Activated T-helper 9 cell treated with anti-CD3 and anti-CD28 coated beads, Interleukin-2, amount 50 U/mL, for 16 hours (primary cell): ENCODE data around the gene ASCL5.

Experiments
- DNase-seq: peaks from one replicate; pipeline ENCODE4 v3.0.0-alpha.2; 2020; ENCODE audit warnings: low read depth

ASCL5 gene

DNA sequence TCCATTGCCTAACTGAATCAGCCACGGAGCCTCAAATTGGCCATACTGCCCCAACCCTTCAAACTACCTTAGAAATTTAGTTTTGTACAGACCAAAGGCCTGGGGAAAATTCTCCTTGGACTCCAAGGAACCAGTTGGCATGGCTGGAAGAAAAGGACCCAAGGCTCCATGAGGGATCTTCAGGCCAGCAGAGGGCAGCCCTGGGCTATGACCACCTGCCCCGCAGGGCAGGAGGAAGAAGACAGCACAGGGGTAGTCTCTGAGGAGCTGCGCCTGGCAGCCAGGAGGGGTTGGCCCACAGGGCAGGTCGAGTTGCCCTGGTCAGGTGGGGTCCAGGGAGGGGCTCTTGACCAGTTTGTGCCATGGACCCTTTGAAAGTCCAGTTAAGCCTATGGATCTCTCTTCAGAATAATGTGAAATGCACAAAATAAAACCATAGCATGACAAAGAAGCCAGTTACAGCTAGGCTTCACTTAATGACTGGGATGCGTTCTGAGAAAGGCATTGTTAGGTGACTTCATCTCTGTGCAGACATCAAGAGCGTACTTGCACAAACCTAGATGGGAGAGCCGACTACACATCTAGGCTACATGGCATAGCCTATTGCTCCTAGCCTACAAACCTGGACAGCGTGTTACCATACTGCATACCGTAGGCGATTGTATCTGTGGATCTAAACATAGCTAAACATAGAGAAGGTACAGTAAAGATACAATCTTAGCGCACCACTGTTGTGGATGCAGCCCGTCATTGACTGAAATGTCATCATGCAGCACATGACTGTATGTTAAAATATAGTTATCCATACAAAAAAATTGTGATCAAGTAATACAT lies 40.9 kb downstream of the ASCL5 start:
- DNase-seq: no peak

DNA sequence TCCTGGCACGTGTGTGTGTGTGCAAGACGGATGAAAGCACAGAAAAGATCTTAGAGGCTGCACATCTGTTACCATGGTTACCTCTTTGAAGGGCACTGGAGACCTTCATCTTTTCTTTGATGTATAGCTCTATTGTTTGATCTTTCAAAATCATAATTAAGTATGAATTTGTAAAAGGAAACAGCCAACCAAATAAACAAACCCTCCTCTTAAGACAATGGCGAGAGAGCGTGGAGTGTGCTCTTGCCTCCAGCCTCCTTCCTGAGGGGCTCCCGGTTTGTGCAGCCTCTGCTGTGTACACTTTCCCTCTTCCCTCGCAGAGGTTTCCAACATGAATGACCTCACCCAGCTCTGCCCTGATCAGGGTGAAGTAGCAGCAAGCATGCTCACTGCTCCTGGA lies 42.7 kb downstream of the ASCL5 start:
- no peak for DNase-seq

DNA sequence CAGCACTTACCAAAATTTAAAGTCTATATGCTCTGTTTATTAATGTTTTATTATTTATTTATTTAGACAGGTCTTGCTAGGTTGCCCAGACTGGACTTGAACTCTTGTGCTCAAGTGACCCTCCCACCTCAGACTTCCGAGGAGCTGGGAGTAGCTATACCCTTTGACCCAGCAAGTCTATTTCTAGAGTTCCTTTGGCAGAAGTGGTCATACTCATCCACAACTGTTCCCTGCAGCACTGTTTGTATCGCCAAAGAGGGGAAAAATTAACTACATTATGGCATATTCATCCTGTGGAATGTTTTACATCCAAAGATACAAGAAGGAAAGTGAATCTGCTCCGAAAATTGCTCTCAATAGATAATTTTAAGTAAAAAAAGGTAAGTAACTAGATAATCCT lies 43.2 kb downstream of the ASCL5 start:
- DNase-seq: no peak

DNA sequence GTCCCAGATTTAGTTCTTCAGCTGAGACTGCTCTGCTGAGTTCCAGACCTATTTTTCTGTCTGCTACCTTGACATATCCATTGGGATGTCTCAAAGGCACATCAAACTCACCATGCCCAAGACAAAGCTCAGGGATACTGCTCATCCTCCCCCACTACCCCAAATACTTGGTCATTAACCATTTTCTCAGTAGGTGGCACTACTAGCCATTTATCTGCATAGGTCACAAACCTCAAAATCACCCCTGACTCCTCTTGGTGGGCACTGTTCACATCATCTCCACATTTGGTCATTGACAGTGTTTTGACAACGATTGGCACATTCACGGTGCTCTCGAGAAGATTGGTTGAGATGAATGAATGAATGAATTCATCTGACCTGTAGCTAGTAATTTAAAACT lies 46.8 kb downstream of the ASCL5 start:
- no peak for DNase-seq

DNA sequence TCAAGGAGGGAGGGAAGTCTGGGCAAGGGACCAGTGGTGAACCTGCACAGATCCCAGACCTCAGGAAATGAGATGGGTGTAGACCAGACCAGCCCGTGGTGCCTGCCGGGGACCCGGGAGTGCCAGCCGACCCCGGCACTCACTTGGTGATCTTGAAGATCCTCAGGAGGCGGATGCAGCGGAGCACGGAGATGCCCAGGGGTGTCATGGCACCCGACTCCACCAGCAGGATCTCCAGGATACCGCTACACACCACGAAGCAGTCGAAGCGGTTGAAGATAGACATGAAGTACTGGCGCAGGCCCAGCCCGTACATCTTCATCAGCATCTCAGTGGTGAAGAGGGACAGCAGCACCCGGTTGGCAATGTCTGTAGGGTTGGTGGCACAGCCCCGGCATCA lies 49.2 kb downstream of the ASCL5 start:
- no peak for DNase-seq

DNA sequence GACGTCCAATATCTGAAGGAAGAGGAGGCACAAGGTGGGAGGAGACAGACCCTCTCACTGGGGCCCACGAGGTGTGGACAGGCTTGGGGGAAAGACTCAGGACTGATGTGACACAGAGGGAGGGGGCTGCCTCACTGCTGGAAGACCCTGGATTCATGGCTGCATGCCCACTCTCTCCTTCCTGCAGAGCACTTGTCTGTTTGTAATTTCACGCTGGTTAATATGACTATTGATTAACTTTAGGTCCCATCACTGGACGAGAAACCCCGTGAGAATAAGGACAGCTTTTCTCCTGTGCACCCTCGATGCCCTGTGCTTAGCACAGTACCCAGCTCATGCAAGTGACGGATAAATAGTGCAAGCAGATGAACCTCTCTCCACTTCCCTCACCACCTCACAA lies 49.9 kb downstream of the ASCL5 start:
- DNase-seq: no peak

DNA sequence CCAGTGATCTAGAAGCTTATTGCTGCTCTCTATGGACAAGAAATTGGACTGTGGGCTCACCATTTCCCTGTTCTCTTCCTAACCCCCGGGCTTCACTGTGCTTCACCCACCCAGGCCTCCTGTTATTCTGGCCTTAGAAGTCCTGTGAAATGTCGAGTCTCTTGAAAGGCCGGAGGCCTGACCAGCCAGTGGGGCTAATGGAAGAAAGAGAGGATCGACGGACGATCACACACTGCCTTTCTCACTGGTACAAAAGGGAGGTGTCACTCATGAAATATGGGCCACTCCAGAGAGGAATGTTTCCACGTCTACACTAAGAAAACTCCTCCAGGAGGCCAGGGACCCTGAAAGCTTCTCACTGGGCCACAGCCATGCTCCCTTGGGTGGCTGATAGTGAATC lies 50.9 kb downstream of the ASCL5 start:
- no peak for DNase-seq

DNA sequence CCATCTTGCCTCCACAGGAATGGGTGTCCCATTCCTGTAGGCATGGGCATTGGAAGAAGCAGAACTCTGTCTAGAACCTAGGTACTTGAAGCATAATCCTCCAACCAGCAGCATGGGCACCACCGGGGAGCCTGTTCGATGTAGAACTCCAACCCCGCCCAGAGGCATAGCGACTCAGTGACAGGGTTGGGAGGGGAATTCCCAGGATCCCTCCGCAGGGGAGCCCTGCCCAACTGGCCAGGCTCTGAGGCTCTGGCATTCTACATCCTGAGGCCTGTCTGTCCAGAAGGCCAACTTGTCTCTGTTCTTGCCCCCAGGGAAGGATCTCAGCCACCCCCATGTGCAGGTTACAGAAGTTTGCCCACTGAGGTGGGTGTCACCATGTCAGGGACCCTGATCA lies 53.0 kb downstream of the ASCL5 start:
- no peak for DNase-seq

DNA sequence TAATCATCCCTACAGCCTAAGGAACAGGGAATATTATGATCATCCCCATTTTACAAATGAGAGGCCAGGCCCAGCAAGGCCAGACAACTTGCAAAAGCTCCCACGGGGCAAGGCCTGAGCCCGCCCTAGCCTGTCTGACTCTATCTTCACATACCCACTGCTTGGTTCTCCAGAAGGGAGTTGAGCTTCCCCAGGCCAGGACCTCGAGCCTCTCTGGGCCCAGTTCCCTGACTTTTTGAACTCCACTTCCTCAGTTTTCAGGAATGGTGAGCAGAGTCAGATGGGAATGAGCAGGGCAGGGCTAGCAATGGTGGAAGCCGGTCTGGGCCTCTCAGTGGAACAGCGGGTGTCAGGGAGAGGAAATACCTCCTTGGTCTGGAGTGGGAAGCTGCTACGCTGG lies 54.1 kb downstream of the ASCL5 start:
- no peak for DNase-seq

DNA sequence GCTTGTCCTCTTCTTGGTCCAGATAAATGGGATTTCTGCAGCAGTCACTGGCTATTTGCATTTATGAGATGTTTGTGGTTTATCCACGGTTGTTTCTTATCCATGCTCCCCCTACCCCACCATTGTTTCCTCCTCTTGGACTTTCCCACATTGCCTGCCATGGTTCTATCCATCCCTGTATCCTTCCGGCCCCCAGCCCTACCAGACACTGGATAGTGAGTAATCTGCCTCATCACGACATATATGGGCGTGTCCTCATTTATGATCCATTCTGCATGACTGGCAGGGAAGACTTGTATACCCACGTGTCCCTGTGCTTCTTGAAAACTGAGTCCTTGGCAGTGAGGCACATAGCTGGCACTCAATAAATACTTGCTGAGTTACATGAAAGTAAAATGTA lies 54.8 kb downstream of the ASCL5 start:
- no peak for DNase-seq

DNA sequence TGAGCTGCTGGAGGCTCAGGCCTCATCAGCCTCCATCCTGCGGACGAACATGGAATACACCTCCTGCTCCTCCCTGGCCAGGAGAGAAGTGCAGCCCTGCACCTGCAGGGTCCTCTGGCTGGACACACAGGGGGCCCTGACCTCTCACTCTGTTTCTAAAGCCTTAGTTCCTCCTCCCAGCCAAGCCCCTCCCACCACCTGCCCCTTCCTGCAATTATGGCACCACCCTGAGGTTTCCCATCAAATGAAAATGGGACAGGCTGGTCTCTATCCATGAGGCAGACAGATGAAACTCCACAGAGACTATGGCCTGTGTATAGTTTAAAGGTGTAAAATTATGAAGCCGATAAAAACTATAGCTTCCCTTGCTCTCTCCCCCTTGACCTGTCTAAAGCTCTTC lies 57.3 kb downstream of the ASCL5 start:
- no peak for DNase-seq

DNA sequence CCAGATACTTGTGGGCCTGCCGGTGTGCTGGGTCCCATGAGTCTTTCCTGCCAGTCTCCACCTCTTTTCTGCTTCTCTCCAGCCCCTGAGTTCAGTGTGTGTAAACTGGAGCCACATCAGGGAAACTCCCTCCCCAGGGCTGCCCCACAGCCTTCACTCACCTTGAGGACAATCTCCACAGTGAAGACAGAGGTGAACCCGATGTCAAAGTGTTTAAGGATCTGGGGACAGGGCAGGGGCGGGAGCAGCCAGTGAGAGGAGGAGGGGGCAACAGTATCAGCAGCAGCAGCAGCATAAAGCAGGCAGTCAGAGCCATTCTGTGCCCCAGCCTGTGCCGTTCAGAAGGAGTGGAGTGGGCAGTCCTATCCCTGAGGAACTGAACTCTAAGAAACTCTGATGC lies 58.0 kb downstream of the ASCL5 start:
- no peak for DNase-seq

DNA sequence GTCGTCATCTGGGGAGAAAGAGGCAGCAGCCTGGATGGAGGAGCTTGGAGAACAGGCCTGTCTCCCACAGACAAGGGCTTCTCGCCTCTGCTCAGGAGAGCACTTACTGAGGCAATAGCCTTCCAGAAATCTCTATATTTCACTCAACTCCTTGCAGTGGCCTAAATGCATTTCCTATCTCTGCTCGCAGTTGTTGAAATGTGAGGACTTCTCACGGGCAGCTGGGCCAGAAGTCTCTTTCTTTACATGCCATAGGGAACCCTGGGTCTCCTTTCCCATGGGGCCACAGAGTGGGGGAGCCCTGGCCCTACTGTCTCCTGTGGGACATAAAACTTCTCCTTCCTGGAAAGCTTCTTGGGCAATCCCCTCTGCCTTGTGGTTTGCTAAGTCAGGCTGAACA lies 60.0 kb downstream of the ASCL5 start:
- DNase-seq: no peak

DNA sequence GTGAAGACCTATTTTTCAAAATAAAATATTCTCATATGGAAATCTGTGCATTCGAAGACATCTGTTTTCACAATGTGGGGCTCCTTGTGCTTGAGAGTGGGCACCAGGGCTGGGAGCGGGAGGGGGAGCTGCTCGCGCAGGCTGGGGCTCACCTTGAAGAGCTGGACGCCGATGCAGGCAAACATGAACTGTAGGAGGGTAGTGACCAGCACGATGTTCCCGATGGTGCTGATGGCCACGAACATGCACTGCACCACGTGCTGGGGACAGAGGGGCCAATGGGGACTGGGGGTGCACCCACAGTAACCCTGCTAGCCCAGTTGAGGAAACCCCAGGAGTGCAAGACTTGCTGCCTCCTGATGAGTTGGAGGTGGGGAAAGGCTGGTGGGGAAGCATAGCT lies 61.3 kb downstream of the ASCL5 start:
- no peak for DNase-seq

DNA sequence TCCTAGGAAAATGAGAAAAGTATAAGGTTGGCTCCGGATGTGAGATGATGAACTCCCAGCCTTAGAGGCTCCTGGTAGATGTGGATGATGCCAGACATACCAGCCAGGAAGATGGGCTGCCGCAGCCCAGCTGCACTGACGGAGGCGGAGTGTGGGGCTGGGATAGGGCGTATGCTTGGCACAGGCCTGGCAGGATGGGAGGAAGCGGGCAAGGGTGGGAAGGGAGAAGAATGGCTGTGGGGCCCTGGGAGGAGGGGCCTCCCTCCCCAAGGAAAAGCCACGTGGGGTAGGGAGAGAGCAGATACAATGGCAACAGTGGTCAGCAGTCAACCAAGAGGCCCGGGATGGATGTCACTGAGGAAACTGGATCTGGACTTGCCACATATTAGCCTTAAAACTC lies 62.2 kb downstream of the ASCL5 start:
- no peak for DNase-seq
